Neutrophil (primary cell): ENCODE data around the gene FAM107A.

Experiments used
- H3K27ac ChIP-seq: fragments of 200-600 bp; sonication (generic); 2 replicates; pipeline ENCODE4 v1.5.1; 2016; ENCODE audit warnings: mild to moderate bottlenecking, moderate library complexity
- H3K27me3 ChIP-seq: fragments of 200-600 bp; sonication (generic); 2 replicates; pipeline ENCODE4 v1.6.0; 2016; ENCODE audit warnings: mild to moderate bottlenecking
- H3K36me3 ChIP-seq: fragments of 200-600 bp; sonication (generic); 2 replicates; pipeline ENCODE4 v1.5.1; 2017
- H3K4me1 ChIP-seq, 2 experiments: fragments of 200-600 bp in 1 of 2; sonication (generic) in 1 of 2; 1 replicate in 1 of 2; 2 replicates in 1 of 2; pipeline versions ENCODE4 v1.5.1 to v1.6.1; 2013 to 2016; ENCODE audit warnings: low read depth in 1 of 2, low read length in 1 of 2, mild to moderate bottlenecking in 1 of 2, moderate library complexity in 1 of 2; ENCODE audit not compliant: control insufficient read depth in 1 of 2, insufficient read depth in 1 of 2
- H3K4me3 ChIP-seq, 2 experiments: fragments of 200-600 bp in 1 of 2; sonication (generic) in 1 of 2; 1 replicate in 1 of 2; 2 replicates in 1 of 2; pipeline ENCODE4 v1.5.1; 2013 to 2016; ENCODE audit warnings: low read depth in 1 of 2, low read length in 1 of 2, mild to moderate bottlenecking in 1 of 2, moderate library complexity in 1 of 2
- H3K9me3 ChIP-seq: fragments of 200-600 bp; sonication (generic); 2 replicates; pipeline ENCODE4 v1.5.1; 2016
- CTCF ChIP-seq: fragments of 200-600 bp; sonication (generic); IDR thresholded peaks from 2 replicates; pipeline ENCODE4 v1.5.1; 2016; ENCODE audit warnings: antibody characterized with exemption

FAM107A gene

DNA sequence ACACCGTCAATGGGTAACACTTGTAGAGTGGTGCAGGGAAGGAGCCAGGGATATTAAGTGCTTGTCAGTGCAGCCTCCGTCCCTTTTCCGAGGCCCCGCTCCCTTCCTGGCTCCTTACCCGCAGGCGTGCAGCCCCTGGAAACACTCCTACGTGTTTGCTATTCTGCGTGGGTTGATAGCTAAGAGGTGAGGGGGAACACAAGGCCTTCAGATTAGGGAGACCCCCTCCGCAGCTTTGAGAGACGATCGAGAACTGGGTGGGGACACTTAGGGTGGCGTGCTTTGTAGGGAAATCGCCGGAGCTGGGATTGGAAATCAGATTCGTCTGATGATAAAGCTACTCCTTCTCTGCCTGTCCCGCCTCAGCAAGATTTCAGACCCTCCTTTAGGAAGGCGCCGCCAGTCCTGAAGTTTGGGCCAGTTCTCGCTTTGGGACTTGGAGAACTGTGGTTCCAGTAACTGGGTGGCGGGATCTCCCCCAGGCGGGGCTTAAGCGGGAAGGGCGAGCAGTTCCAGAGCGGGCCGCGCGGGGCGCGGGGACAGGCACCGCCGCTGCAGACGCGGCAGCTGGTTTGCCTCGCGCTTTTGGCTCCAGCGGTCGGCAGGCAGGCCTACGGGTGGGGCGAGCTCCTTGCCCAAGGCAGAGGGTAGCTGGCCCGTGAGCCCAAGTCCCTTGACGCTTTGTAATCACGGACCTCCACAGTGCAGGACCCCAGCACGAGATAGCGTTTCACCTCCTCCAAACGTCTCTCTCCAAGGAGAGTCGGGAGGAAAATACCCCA lies 8.0 kb upstream of the FAM107A start:
- no peak overlapping the region for H3K27ac ChIP-seq
- peak overlapping the region; percentile 40 to 55 for H3K4me3 ChIP-seq
- no peaks in the 10 kb centered on the region for H3K9me3 ChIP-seq
- H3K36me3 ChIP-seq: no peaks in the 10 kb centered on the region
- TF ChIP-seq CTCF: no peak
- H3K4me1 ChIP-seq: peaks cover 9 to 18% of the 10 kb centered on the region in 2 experiments
- H3K27me3 ChIP-seq: peaks cover 93% of the 10 kb centered on the region

DNA sequence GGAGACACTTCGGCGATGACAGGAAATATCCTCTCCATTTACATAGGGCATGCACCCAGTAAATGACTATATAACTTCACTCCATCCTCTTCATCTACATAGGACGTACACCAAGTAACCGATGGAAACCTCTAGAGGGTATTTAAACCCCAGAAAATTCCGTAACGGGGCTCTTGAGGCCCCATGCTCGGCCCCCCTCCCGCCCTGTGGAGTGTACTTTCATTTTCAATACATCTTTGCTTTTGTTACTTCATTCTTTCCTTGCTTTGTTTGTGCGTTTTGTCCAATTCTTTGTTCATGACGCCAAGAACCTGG lies 7.5 kb upstream of the FAM107A start:
- H3K4me1 ChIP-seq: peaks cover 9 to 18% of the 10 kb centered on the region in 2 experiments
- no peak overlapping the region for H3K27ac ChIP-seq
- peaks cover 88% of the 10 kb centered on the region for H3K27me3 ChIP-seq
- H3K9me3 ChIP-seq: no peaks in the 10 kb centered on the region
- no peaks in the 10 kb centered on the region for H3K36me3 ChIP-seq
- no peak for TF ChIP-seq CTCF
- H3K4me3 ChIP-seq: peak overlapping the region; percentile 40 to 55

- Histone ChIP-seq H3K36me3 (no peaks in the 10 kb centered on the region), H3K4me3 (no peak overlapping the region), H3K4me1 (peaks cover 9 to 18% of the 10 kb centered on the region in 2 experiments), H3K27me3 (peaks cover 75% of the 10 kb centered on the region), H3K27ac (no peak overlapping the region), H3K9me3 (no peaks in the 10 kb centered on the region)
- no peak for TF ChIP-seq CTCF
Measured at GRCh38 chr3:58581328-58582091, 4.3 kb upstream of the FAM107A start.

DNA sequence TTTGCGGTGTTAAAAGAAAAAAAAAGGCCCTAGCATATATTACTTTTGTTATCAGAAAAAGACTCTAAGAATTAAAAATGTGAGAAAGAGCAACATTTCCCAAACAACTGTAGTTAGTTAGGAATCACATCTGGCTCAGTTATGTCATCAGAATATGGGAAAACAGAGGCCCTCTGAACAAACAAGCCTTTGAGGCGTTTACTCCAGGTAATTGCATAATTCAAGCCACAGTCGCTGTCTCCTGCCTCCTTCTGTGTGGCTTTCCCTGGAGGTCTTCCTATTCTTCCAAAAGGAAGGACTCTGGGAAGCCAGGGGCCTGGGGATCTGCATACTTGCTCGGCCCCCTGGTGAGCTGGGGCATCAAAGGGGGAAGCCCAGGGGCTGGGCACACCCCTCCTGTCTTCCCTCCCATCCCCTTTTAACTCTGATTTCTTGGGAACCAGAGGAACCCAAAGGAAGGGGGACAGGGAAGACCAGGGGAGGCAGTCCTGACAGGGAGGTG lies 3.7 kb upstream of the FAM107A start:
- Histone ChIP-seq H3K36me3 (no peaks in the 10 kb centered on the region), H3K4me3 (no peak overlapping the region), H3K9me3 (no peaks in the 10 kb centered on the region), H3K4me1 (peaks cover 9 to 16% of the 10 kb centered on the region in 2 experiments), H3K27me3 (peaks cover 75% of the 10 kb centered on the region), H3K27ac (no peak overlapping the region)
- TF ChIP-seq CTCF: no peak

DNA sequence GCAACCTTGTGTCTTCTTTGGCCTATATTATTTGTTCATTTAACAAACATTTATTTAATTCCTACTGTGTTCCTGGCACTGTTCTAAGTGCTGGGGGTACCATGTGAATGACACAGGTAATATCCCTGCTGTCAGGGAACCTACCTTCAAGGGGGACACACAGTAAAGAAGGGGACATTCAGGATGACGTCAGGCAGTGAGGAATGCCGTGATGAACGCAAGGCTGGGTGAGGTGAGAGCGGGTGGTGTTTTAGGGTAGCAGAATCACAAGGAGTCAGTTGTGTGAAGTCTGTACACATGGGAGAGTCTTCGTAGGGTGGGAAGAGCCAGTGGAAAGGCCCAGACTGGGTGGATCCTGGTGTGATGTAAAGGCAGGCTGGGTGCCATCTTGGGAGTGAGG lies 1.7 kb upstream of the FAM107A start:
- Histone ChIP-seq H3K4me1 (no peaks in the 10 kb centered on the region), H3K27me3 (peaks cover 60% of the 10 kb centered on the region), H3K36me3 (no peaks in the 10 kb centered on the region), H3K4me3 (no peak overlapping the region), H3K27ac (no peak overlapping the region), H3K9me3 (no peaks in the 10 kb centered on the region)
- TF ChIP-seq CTCF: no peak
